Measurements from ENCODE around the gene OXA1L.
"Not testable (repeated sequence)": the region's sequence is repeated elsewhere in the genome, so short reads cannot be mapped to it uniquely, and the experiment has no call there.

The OXA1L gene

GRCh38 chr14:22794551-22794951 is 28.1 kb downstream of the OXA1L start:
- H3K27me3 Mint-ChIP-seq = peaks cover 58 to 61% of the 10 kb centered on the region in 2 donors
- no peak for DNase-seq
- H3K36me3 Mint-ChIP-seq (ENCODE audit: insufficient read depth) = no peaks in the 10 kb centered on the region
- H3K4me1 Mint-ChIP-seq (ENCODE audit: low read depth in 2 of 2) = no peaks in the 10 kb centered on the region
- ATAC-seq (replicated peaks) = no peak
- H3K4me3 Mint-ChIP-seq = no peak overlapping the region
- H3K27ac Mint-ChIP-seq = no peak overlapping the region
- no peaks in the 10 kb centered on the region for H3K9me3 Mint-ChIP-seq

GRCh38 chr14:22796087-22796707 is 29.7 kb downstream of the OXA1L start:
- ATAC-seq (replicated peaks) = no peak
- H3K27me3 Mint-ChIP-seq = peaks cover 75% of the 10 kb centered on the region in 2 donors
- H3K4me1 Mint-ChIP-seq (ENCODE audit: low read depth in 2 of 2) = no peaks in the 10 kb centered on the region
- H3K9me3 Mint-ChIP-seq = no peaks in the 10 kb centered on the region
- DNase-seq = no peak
- no peak overlapping the region for H3K27ac Mint-ChIP-seq
- no peak overlapping the region for H3K4me3 Mint-ChIP-seq
- no peaks in the 10 kb centered on the region for H3K36me3 Mint-ChIP-seq (ENCODE audit: insufficient read depth)

- no peaks in the 10 kb centered on the region for H3K4me1 Mint-ChIP-seq (ENCODE audit: low read depth in 2 of 2)
Observed at GRCh38 chr14:22797017-22797917, 30.8 kb downstream of the OXA1L start.

GRCh38 chr14:22798528-22798927 is 32.0 kb downstream of the OXA1L start:
- no peak for DNase-seq
- Mint-ChIP-seq H3K4me1 (ENCODE audit: low read depth in 2 of 2) (no peaks in the 10 kb centered on the region), H3K27me3 (peaks cover 92 to 98% of the 10 kb centered on the region in 2 donors)

More at GRCh38 chr14:22797017-22797917, 30.8 kb downstream of the OXA1L start:
- Mint-ChIP-seq H3K36me3 (ENCODE audit: insufficient read depth) (no peaks in the 10 kb centered on the region), H3K9me3 (no peaks in the 10 kb centered on the region), H3K4me3 (no peak overlapping the region), H3K27ac (no peak overlapping the region), H3K27me3 (peaks cover 85% of the 10 kb centered on the region in 2 donors)
- DNase-seq (no peak), ATAC-seq (replicated peaks) (no peak)

GRCh38 chr14:22800346-22800745 is 33.9 kb downstream of the OXA1L start:
- peaks cover 94 to 99% of the 10 kb centered on the region in 2 donors for H3K27me3 Mint-ChIP-seq
- no peak overlapping the region for H3K4me3 Mint-ChIP-seq
- no peak overlapping the region for H3K27ac Mint-ChIP-seq
- no peaks in the 10 kb centered on the region for H3K4me1 Mint-ChIP-seq (ENCODE audit: low read depth in 2 of 2)
- no peaks in the 10 kb centered on the region for H3K9me3 Mint-ChIP-seq
- DNase-seq (no peak), ATAC-seq (replicated peaks) (no peak)
- H3K36me3 Mint-ChIP-seq (ENCODE audit: insufficient read depth) = no peaks in the 10 kb centered on the region

More at GRCh38 chr14:22798528-22798927, 32.0 kb downstream of the OXA1L start:
- no peak overlapping the region for H3K27ac Mint-ChIP-seq
- no peaks in the 10 kb centered on the region for H3K9me3 Mint-ChIP-seq
- no peak overlapping the region for H3K4me3 Mint-ChIP-seq
- no peak for ATAC-seq (replicated peaks)
- H3K36me3 Mint-ChIP-seq (ENCODE audit: insufficient read depth) = no peaks in the 10 kb centered on the region

GRCh38 chr14:22801716-22802115 is 35.2 kb downstream of the OXA1L start:
- Mint-ChIP-seq H3K4me1 (ENCODE audit: low read depth in 2 of 2) (no peaks in the 10 kb centered on the region), H3K36me3 (ENCODE audit: insufficient read depth) (no peaks in the 10 kb centered on the region), H3K4me3 (no peak overlapping the region), H3K27ac (no peak overlapping the region), H3K9me3 (no peaks in the 10 kb centered on the region), H3K27me3 (peaks cover 84 to 97% of the 10 kb centered on the region in 2 donors)
- ATAC-seq (replicated peaks) (no peak), DNase-seq (no peak)

- H3K27ac Mint-ChIP-seq = no peak overlapping the region
- ATAC-seq (replicated peaks) (no peak), DNase-seq (no peak)
- peaks cover 82 to 95% of the 10 kb centered on the region in 2 donors for H3K27me3 Mint-ChIP-seq
- no peaks in the 10 kb centered on the region for H3K9me3 Mint-ChIP-seq
- H3K4me3 Mint-ChIP-seq = no peak overlapping the region
- H3K36me3 Mint-ChIP-seq (ENCODE audit: insufficient read depth) = no peaks in the 10 kb centered on the region
- H3K4me1 Mint-ChIP-seq (ENCODE audit: low read depth in 2 of 2) = no peaks in the 10 kb centered on the region
Observed at GRCh38 chr14:22802860-22803686, 36.6 kb downstream of the OXA1L start.

- DNase-seq = no peak
- no peak overlapping the region for H3K4me3 Mint-ChIP-seq
Observed at GRCh38 chr14:22803687-22803974, 37.1 kb downstream of the OXA1L start.

GRCh38 chr14:22805235-22805634 is 38.7 kb downstream of the OXA1L start:
- H3K9me3 Mint-ChIP-seq; DNase-seq; H3K27ac Mint-ChIP-seq; H3K4me1 Mint-ChIP-seq (ENCODE audit: low read depth in 2 of 2); H3K4me3 Mint-ChIP-seq; H3K36me3 Mint-ChIP-seq (ENCODE audit: insufficient read depth); ATAC-seq (replicated peaks): not testable (repeated sequence)
- peaks cover 61 to 74% of the 10 kb centered on the region in 2 donors for H3K27me3 Mint-ChIP-seq

More at GRCh38 chr14:22803687-22803974, 37.1 kb downstream of the OXA1L start:
- peaks cover 76 to 89% of the 10 kb centered on the region in 2 donors for H3K27me3 Mint-ChIP-seq
- H3K4me1 Mint-ChIP-seq (ENCODE audit: low read depth in 2 of 2) = no peaks in the 10 kb centered on the region
- H3K36me3 Mint-ChIP-seq (ENCODE audit: insufficient read depth) = no peaks in the 10 kb centered on the region
- H3K9me3 Mint-ChIP-seq = no peaks in the 10 kb centered on the region
- ATAC-seq (replicated peaks) = no peak
- H3K27ac Mint-ChIP-seq = no peak overlapping the region

- Mint-ChIP-seq H3K27me3 (peaks cover 46 to 51% of the 10 kb centered on the region in 2 donors), H3K4me3 (no peak overlapping the region), H3K9me3 (no peaks in the 10 kb centered on the region), H3K27ac (no peak overlapping the region), H3K36me3 (ENCODE audit: insufficient read depth) (no peaks in the 10 kb centered on the region), H3K4me1 (ENCODE audit: low read depth in 2 of 2) (no peaks in the 10 kb centered on the region)
- DNase-seq = no peak
- ATAC-seq (replicated peaks) = no peak
Observed at GRCh38 chr14:22807432-22808087, 41.1 kb downstream of the OXA1L start.

GRCh38 chr14:22808388-22809209 is 42.1 kb downstream of the OXA1L start:
- no peaks in the 10 kb centered on the region for H3K9me3 Mint-ChIP-seq
- H3K27ac Mint-ChIP-seq = no peak overlapping the region
- H3K27me3 Mint-ChIP-seq = peaks cover 35 to 40% of the 10 kb centered on the region in 2 donors
- DNase-seq (no peak), ATAC-seq (replicated peaks) (no peak)
- H3K36me3 Mint-ChIP-seq (ENCODE audit: insufficient read depth) = no peaks in the 10 kb centered on the region
- H3K4me3 Mint-ChIP-seq = no peak overlapping the region
- H3K4me1 Mint-ChIP-seq (ENCODE audit: low read depth in 2 of 2) = no peaks in the 10 kb centered on the region

GRCh38 chr14:22811722-22812121 is 45.2 kb downstream of the OXA1L start:
- Mint-ChIP-seq H3K27me3 (peaks cover 16 to 22% of the 10 kb centered on the region in 2 donors), H3K27ac (no peak overlapping the region), H3K36me3 (ENCODE audit: insufficient read depth) (no peaks in the 10 kb centered on the region), H3K4me3 (no peak overlapping the region), H3K9me3 (no peaks in the 10 kb centered on the region), H3K4me1 (ENCODE audit: low read depth in 2 of 2) (no peaks in the 10 kb centered on the region)
- DNase-seq (no peak), ATAC-seq (replicated peaks) (no peak)
